WTC11 (cell line): ENCODE data around the gene COPZ1.

ENCODE experiments used
- JUN ChIP-seq: sonication (generic); formaldehyde crosslinking; IDR thresholded peaks from 2 replicates; pipeline ENCODE4 v1.8.0; 2023; ENCODE audit warnings: mild to moderate bottlenecking, missing genetic modification reagents
- NFATC4 ChIP-seq: fragments of 250-450 bp; sonication (Bioruptor Pico); IDR thresholded peaks from 2 replicates; pipeline ENCODE4 v1.9.0; 2021; ENCODE audit warnings: mild to moderate bottlenecking
- NR2C2 ChIP-seq: sonication (generic); formaldehyde crosslinking; IDR thresholded peaks from 2 replicates; pipeline ENCODE4 v1.8.0; 2022; ENCODE audit warnings: mild to moderate bottlenecking, missing genetic modification reagents
- OVOL2 ChIP-seq: fragments of 250-450 bp; sonication (Bioruptor Pico); IDR thresholded peaks from 2 replicates; pipeline ENCODE4 v1.9.0; 2021; ENCODE audit warnings: mild to moderate bottlenecking, borderline replicate concordance
- TEAD4 ChIP-seq: sonication (generic); formaldehyde crosslinking; IDR thresholded peaks from 2 replicates; pipeline ENCODE4 v1.8.0; 2022; ENCODE audit warnings: mild to moderate bottlenecking, missing genetic modification reagents
- TF ChIP-seq, protein P1 (sequence below): fragments of 200-600 bp; IDR thresholded peaks from 2 replicates; pipeline ENCODE4 v1.8.0; 2022; ENCODE audit warnings: antibody characterized with exemption
- TF ChIP-seq, protein P2 (sequence below): sonication (generic); formaldehyde crosslinking; IDR thresholded peaks from 2 replicates; pipeline ENCODE4 v1.8.0; 2022; ENCODE audit warnings: mild to moderate bottlenecking, missing genetic modification reagents
- TF ChIP-seq, protein P3 (sequence below): sonication (generic); formaldehyde crosslinking; IDR thresholded peaks from 2 replicates; pipeline ENCODE4 v1.8.1; 2022; ENCODE audit warnings: low read depth, missing genetic modification reagents, borderline replicate concordance
- TF ChIP-seq, protein P4 (sequence below): sonication (generic); formaldehyde crosslinking; IDR thresholded peaks from 2 replicates; pipeline ENCODE4 v1.8.1; 2023; ENCODE audit warnings: mild to moderate bottlenecking, missing genetic modification reagents, moderate library complexity
- TF ChIP-seq, protein P5 (sequence below): sonication (generic); formaldehyde crosslinking; IDR thresholded peaks from 2 replicates; pipeline ENCODE4 v1.8.0; 2022; ENCODE audit warnings: mild to moderate bottlenecking, missing genetic modification reagents
- TF ChIP-seq, protein P6 (sequence below): sonication (generic); formaldehyde crosslinking; conservative IDR thresholded peaks from 2 replicates; pipeline ENCODE4 v1.8.1; 2022; ENCODE audit warnings: mild to moderate bottlenecking, missing genetic modification reagents

DNA sequence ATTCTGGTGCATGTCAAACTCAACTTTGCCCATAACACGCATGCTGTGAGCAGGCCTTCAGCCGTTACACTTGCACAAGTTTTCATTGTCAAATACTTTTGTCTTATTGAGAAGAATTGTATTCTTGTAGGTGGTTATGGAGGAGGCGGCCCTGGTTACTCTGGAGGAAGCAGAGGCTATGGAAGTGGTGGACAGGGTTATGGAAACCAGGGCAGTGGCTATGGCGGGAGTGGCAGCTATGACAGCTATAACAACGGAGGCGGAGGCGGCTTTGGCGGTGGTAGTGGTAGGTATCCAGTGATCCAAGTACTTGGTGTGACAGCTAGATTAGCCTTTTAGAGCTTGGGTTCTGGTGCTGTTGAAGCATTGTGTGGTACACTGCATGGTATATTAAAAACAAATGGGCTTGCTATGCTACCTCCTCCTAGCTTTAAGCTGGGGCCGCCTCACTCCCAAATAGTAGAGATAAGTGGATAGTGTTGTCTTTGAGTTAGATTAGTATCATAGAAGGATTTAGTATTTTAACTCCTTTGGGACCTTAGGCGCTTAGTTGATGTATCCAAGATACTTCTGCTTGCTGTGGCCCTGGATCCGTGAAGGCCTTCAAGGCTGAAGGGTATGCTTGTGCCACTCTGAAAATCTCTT lies 41.9 kb upstream of the COPZ1 start:
- TF ChIP-seq JUN (CRISPR knock-in tag): no peak
- TF ChIP-seq, protein P1, sequence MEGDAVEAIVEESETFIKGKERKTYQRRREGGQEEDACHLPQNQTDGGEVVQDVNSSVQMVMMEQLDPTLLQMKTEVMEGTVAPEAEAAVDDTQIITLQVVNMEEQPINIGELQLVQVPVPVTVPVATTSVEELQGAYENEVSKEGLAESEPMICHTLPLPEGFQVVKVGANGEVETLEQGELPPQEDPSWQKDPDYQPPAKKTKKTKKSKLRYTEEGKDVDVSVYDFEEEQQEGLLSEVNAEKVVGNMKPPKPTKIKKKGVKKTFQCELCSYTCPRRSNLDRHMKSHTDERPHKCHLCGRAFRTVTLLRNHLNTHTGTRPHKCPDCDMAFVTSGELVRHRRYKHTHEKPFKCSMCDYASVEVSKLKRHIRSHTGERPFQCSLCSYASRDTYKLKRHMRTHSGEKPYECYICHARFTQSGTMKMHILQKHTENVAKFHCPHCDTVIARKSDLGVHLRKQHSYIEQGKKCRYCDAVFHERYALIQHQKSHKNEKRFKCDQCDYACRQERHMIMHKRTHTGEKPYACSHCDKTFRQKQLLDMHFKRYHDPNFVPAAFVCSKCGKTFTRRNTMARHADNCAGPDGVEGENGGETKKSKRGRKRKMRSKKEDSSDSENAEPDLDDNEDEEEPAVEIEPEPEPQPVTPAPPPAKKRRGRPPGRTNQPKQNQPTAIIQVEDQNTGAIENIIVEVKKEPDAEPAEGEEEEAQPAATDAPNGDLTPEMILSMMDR: no peak
- TF ChIP-seq, protein P2, sequence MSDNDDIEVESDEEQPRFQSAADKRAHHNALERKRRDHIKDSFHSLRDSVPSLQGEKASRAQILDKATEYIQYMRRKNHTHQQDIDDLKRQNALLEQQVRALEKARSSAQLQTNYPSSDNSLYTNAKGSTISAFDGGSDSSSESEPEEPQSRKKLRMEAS (CRISPR knock-in tag): no peak
- no peak for TF ChIP-seq OVOL2 (CRISPR knock-in tag)
- TF ChIP-seq NFATC4 (CRISPR knock-in tag): peak; percentile 87
- TF ChIP-seq, protein P3, sequence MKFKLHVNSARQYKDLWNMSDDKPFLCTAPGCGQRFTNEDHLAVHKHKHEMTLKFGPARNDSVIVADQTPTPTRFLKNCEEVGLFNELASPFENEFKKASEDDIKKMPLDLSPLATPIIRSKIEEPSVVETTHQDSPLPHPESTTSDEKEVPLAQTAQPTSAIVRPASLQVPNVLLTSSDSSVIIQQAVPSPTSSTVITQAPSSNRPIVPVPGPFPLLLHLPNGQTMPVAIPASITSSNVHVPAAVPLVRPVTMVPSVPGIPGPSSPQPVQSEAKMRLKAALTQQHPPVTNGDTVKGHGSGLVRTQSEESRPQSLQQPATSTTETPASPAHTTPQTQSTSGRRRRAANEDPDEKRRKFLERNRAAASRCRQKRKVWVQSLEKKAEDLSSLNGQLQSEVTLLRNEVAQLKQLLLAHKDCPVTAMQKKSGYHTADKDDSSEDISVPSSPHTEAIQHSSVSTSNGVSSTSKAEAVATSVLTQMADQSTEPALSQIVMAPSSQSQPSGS (CRISPR knock-in tag): no peak
- no peak for TF ChIP-seq TEAD4 (CRISPR knock-in tag)
- TF ChIP-seq, protein P4, sequence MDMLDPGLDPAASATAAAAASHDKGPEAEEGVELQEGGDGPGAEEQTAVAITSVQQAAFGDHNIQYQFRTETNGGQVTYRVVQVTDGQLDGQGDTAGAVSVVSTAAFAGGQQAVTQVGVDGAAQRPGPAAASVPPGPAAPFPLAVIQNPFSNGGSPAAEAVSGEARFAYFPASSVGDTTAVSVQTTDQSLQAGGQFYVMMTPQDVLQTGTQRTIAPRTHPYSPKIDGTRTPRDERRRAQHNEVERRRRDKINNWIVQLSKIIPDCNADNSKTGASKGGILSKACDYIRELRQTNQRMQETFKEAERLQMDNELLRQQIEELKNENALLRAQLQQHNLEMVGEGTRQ: no peak
- TF ChIP-seq, protein P5, sequence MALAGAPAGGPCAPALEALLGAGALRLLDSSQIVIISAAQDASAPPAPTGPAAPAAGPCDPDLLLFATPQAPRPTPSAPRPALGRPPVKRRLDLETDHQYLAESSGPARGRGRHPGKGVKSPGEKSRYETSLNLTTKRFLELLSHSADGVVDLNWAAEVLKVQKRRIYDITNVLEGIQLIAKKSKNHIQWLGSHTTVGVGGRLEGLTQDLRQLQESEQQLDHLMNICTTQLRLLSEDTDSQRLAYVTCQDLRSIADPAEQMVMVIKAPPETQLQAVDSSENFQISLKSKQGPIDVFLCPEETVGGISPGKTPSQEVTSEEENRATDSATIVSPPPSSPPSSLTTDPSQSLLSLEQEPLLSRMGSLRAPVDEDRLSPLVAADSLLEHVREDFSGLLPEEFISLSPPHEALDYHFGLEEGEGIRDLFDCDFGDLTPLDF (CRISPR knock-in tag): no peak
- TF ChIP-seq, protein P6, sequence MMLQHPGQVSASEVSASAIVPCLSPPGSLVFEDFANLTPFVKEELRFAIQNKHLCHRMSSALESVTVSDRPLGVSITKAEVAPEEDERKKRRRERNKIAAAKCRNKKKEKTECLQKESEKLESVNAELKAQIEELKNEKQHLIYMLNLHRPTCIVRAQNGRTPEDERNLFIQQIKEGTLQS (CRISPR knock-in tag): no peak
- TF ChIP-seq NR2C2 (CRISPR knock-in tag): no peak
